ENCODE results near the gene IARS1.

IARS1 gene

GRCh38 chr9:92245005-92245797 is 48.3 kb downstream of the IARS1 start:
- DNase-seq (ENCODE audit: low read depth in 2 of 2): no peak

Measured in stimulated activated CD8-positive, alpha-beta memory T cell treated with anti-CD3 and anti-CD28 coated beads, Interleukin-2, amount 100 ng/mL, for 48 hours (primary cell).